Measurements from ENCODE around the gene RBM25.
A peak's percentile ranks its signal among the peaks of the same experiment; 100 is the strongest.

RBM25 gene

GRCh38 chr14:73102806-73103497, 44.6 kb downstream of the RBM25 start:
- DNase-seq (ENCODE audit: low spot score), result no peak

- DNase-seq (ENCODE audit: low spot score), result no peak
These were observed 46.7 kb downstream of the RBM25 start for GRCh38 chr14:73105050-73105449.

DNA sequence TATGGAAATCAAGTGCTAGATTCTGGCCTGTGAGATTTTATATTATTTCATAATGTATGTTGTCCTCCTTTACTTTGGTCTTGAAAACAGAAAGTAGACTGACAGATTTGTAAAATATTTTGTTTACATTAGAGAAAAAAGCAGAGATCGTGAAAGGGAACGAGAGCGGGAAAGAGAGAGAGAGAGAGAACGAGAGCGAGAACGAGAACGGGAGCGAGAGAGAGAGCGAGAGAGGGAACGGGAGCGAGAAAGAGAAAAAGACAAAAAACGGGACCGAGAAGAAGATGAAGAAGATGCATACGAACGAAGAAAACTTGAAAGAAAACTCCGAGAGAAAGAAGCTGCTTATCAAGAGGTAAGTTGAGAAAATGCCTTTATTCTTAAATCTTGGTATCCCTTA, 47.4 kb downstream of the RBM25 start:
- DNase-seq (ENCODE audit: low spot score), result no peak

- DNase-seq (ENCODE audit: low spot score), result no peak
These were observed 57.8 kb downstream of the RBM25 start for GRCh38 chr14:73116079-73116665.

DNA sequence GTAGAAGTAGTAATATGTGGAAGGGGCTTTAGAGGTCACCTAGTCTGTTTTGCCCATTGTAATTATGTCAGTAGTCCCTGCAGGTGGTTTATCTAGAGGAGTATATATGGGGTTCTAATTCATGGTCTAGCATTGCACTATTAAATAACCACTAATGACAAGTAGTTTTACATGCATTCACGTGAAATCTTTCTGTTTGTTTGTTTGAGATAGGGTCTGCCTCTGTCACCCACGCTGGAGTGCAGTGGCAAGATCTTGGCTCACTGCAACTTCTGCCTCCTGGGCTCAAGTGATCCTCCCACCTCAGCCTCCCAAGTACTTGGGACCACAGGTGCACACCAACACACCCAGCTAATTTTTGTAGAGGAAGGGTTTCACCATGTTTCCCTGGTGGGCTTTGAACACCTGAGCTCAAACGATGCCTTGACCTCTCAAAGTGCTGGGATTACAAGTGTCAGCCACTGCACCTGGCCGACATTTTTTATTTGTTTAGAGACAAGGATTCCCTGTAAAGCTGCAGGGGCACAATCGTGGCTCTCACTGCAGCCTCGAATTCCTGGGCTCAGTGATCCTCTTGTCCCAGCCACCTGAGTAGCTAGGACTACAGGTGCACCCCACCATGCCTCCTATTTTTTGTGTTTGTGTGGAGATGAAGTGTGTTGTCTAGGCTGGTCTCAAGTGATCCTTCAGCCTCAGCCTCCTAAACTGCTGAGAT, 66.0 kb downstream of the RBM25 start:
- DNase-seq (ENCODE audit: low spot score), result no peak

DNA sequence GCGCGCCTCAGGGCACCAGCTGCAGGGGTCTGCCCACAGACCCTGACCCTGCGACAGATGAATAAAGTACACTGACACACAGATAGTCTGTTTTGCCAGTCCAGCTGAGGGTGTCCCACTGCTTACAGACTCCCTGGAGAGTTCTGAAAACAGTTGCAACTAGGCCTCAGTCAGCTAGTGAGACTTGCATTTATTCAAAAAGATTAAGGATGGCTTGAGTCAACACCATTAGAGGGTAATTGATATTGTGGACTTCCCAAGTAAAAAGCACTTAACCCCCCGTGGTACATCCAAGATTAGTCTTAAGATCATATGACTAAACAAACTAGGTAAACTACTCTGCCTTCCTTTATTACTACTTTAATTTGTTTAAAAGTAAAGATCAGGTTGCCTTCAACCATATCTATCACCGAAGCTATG, 66.8 kb downstream of the RBM25 start:
- no peak for DNase-seq (ENCODE audit: low spot score)

GRCh38 chr14:73125746-73126145, 67.4 kb downstream of the RBM25 start:
- DNase-seq (ENCODE audit: low spot score), result no peak

DNA sequence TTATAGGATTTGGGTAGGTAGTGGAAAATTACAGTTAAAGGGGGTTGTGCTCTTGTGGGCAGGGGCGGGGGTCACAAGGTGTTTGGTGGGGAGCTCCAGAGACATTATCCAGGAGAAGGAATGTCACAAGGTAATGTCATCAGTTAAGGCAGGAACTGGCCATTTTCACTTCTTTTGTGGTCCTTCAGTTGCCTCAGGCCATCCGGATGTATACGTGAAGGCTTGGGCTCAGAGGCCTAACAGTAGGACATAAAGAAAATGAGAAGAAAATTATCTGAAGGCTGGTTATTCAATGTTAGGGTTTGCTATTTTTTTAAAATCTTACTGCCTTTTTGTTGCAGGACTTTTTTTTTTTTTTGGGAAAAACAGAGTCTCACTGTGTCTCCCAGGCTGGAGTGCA, 75.5 kb downstream of the RBM25 start:
- DNase-seq (ENCODE audit: low spot score), result no peak

- no peak for DNase-seq (ENCODE audit: low spot score)
These were observed 77.7 kb downstream of the RBM25 start for GRCh38 chr14:73136085-73136386.

DNA sequence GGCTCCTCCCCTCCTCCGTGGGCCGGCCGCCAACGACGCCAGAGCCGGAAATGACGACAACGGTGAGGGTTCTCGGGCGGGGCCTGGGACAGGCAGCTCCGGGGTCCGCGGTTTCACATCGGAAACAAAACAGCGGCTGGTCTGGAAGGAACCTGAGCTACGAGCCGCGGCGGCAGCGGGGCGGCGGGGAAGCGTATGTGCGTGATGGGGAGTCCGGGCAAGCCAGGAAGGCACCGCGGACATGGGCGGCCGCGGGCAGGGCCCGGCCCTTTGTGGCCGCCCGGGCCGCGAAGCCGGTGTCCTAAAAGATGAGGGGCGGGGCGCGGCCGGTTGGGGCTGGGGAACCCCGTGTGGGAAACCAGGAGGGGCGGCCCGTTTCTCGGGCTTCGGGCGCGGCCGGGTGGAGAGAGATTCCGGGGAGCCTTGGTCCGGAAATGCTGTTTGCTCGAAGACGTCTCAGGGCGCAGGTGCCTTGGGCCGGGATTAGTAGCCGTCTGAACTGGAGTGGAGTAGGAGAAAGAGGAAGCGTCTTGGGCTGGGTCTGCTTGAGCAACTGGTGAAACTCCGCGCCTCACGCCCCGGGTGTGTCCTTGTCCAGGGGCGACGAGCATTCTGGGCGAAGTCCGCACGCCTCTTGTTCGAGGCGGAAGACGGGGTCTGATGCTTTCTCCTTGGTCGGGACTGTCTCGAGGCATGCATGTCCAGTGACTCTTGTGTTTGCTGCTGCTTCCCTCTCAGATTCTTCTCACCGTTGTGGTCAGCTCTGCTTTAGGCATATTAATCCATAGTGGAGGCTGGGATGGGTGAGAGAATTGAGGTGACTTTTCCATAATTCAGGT, 78.3 kb downstream of the RBM25 start, which contains the start of gene PSEN1:
Gene PSEN1 (plus strand): TSS at position 121 of the 839 bp plus-strand sequence. CDS start 11,513 bp downstream, outside the sequence.
- peak; percentile 85 for DNase-seq (ENCODE audit: low spot score)

DNA sequence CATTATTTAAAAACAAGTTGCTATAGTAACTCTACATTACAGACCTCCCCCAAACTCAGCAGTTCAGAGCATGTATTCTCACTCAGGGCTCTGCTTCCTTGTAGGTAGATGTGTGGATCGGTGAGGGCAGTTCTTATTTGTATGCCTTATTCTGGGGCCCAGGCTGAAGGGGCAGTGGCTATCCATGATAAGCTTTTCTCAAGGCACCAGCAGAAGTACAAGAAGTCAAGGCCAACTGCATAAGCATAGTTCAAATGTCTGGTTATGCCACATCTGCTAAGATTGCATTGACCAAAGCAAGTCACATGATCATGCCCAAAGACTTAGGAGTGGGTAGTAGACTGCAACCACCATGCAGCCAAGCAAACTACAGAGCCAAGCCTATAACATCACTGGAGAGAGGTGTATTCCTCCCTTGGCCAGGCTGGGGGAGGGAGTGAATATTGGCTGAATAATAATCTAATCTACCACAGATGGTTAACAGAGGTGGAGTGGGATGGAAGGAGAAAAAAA, 82.5 kb downstream of the RBM25 start:
- no peak for DNase-seq (ENCODE audit: low spot score)

GRCh38 chr14:73142216-73142615, 83.9 kb downstream of the RBM25 start:
- no peak for DNase-seq (ENCODE audit: low spot score)

DNA sequence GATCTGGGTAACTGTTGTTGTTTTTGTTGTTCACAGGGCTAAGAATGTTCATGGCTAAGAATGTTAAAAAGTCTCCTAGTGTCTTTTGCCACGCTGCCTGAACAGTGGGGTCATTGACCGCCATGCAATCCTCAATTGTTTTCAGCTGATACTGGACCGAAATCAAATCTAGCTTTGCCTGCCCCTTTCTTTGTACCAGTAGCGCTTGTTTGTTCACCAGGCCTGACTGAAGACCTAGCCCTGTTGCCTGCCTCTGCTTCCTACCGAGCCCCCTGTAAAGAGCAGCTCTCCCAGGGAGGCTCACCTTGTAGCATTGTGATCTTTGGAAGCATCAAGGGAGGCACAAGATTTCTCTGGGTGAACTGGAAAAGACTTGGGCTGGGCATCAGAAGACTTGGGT, 84.7 kb downstream of the RBM25 start:
- no peak for DNase-seq (ENCODE audit: low spot score)

DNA sequence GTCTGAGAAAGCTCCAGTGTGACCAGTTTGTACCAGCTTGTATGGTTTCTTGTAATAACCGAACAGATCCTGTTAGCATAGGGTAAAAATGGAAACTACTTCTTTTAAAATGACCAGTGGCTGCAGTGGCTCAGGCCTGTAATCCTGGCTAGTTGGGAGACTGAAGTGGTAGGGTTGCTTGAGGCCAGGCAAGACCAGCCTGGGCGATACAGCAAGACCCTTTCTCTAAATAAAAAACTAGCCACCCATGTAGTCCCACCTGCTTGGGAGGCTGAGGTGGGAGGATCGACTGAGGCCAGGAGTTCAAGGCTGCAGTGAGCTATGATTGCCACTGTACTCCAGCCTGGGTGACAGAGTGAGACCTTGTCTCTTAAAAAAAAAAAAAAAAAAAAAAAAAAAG, 85.3 kb downstream of the RBM25 start:
- no peak for DNase-seq (ENCODE audit: low spot score)

DNA sequence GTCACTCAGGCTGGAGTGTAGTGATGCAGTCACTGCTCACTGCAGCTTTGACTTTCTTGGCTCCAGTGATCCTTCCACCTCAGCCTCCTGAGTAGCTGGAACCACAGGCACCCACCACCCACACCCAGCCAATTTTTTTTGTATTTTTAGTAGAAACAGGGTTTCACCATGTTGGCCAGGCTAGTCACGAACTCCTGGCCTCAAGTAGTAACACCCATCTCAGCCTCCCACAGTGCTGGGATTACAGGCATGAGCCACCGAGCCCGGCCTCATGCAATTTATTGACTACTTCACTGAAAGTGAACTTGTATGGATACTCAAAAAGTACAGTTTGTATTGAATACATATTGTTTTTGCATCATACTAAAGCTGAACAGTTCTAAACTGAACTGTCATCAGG, 87.0 kb downstream of the RBM25 start:
- DNase-seq (ENCODE audit: low spot score), result no peak

DNA sequence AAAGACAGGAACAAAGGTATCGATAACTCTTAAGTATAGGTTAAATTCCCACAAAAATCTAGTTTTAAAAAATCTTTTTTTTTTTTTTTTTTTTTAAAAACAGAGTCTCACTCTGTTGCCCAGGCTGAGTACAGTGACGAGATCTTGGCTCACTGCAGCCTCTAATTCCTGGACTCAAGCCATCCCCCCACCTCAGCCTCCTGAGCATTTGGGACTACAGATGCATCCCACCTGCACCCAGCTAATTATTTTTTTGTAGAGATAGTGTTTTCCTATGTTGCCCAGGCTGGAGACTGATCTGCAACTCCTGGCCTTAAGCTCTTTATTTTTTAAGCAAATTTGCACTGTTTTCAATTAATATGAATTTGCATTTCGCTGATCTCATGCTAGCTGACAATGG, 87.8 kb downstream of the RBM25 start:
- no peak for DNase-seq (ENCODE audit: low spot score)

DNA sequence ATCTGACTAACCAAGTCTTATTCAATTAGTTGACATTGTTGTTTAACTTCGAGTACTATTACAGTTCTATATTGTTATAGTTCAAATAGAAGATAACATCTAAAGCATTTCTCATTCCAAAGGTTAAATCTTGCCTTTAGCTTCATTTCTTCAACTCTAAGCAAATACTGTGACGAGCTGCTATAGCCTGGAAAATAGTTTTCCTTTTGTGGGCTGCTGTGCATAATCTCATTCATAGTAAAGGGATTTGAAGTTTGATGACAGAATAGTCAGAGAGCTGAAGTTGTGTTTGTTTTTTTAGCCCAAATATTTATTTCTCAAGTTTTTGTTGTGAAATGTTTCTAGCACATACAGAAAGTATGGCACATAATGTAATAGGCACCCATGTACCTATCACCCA, 91.4 kb downstream of the RBM25 start:
- no peak for DNase-seq (ENCODE audit: low spot score)

DNA sequence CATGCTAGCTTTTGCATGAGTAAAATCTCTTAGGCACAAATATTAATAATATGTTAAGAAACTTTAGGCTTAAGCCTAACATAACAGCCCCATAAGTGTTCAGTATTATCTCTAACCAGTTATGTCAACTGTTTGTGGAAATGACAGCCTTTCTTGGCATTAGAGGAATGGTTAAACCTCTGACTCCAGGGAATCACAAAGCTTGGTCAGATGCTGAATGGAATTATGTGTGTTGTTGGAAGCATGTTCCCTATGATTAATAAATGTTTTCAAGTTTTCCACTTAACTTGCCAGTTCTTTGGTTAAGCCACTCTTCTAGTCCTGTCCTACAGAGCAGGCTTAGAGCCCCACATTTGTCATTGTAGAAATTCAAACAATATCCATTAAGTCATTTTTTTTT, 94.9 kb downstream of the RBM25 start:
- no peak for DNase-seq (ENCODE audit: low spot score)

DNA sequence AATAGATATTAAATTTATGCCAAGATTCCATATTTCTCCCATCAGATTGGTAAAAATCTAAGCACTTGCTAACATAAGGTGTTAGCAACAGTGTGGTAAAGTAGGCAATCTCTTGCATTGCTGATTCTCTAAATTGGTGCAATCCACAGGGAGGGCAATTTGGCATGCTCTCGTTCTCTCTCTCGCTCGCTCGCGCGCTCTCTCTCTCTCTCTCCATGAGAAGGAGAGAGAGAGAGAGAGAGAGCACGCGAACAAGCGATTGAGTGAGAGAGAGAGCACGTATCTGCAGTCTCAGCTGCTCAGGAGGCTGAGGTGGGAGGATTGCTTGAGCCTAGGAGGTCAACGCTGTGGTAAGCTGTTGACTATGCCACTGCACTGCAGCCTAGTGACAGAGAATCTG, 103.9 kb downstream of the RBM25 start:
- DNase-seq (ENCODE audit: low spot score), result no peak

DNA sequence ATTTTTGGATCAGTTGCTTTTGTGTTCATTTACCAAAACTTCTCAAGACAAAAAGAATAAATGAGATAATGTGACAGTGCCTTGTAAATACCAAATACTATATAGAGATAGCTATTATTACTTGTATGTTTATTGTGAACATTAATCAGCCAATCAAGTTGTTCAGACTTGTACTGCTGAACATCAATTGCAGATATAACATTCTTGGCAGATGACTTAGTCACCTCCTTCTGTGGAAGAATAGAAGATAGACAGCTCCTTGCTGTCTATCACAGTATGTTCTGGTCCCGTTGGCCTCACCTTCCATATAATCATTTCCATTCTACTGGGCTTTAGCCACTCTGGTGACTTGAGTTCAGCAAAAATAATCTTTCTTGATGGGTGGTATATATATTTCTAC, 108.1 kb downstream of the RBM25 start:
- DNase-seq (ENCODE audit: low spot score), result no peak

DNA sequence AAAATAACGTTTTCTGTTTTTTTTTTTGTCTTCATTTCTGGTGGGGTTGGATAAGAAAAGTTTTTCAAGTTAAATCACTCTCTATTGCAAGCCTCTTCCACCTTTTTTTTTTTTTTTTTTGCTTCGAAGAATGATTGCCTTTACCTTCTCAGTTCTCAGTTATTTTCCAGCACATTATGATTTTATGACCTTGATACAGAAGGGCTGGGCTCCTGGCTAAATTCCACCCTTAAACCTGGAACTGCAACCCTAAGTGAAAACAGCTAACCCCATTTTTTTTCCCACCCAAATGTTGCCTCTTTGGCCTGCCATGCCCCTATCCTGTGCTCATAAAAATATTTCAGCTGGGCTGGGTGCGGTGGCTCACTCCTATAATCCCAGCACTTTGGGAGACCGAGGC, 109.4 kb downstream of the RBM25 start:
- DNase-seq (ENCODE audit: low spot score), result no peak

DNA sequence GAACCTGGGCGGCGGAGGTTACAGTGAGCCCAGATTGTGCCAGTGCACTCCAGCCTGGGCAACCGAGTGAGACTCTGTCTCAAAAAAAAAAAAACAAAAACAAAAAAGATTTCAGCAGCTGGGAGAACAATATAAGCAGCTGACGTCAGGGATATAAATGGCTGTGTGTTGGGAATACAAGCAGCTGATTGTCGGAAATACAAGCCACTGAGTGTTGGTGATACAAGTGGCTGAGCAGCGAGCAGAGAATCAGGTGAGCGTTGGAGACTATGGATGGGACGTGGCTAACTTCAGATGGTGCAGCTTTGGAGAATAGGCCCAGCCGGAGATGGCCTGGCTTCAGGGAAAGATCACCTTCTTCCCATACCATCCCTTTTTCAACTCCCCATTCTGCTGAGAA, 109.9 kb downstream of the RBM25 start:
- DNase-seq (ENCODE audit: low spot score), result no peak
